IMR-90 (cell line): Measurements from ENCODE around the gene HSD17B11. TPM values are rescaled to one million over a fixed set of nuclear protein-coding genes. Genes with fewer than 3 reads are reported as not detected.

ENCODE experiments used
- ATAC-seq: fragments of 200-7000 bp; cut with Tn5 transposase; 2 replicates; pipeline ENCODE4 v1.9.1; 2020; ENCODE audit warnings: low read depth, mild to moderate bottlenecking, moderate library complexity
- BruUV-seq: library from RNA; stranded (reverse); fragments of 400-500 nt; replicated peaks from 2 replicates; lab custom pipeline; 2021; lab: Mats Ljungman, UMichigan
- CTCF ChIA-PET: fragments of 300-600 bp; formaldehyde crosslinking; extraction: SDS; loops from one replicate; lab custom pipeline; 2021; ENCODE audit warnings: antibody characterized with exemption; lab: Yijun Ruan, JAX
- POLR2A ChIA-PET: fragments of 300-600 bp; sonication (Branson Sonifier 250); formaldehyde crosslinking; loops from one replicate; lab custom pipeline; 2022; ENCODE audit warnings: antibody characterized with exemption; ENCODE audit not compliant: unreplicated experiment; lab: Charles Lee
- DNase-seq: peaks from one replicate; pipeline ENCODE4 v3.0.0; 2013
- H2AFZ ChIP-seq: replicated peaks from 2 replicates; pipeline ENCODE3; 2013; ENCODE audit warnings: low read length, mild to moderate bottlenecking; ENCODE audit not compliant: poor library complexity
- H2AK5ac ChIP-seq: 2 replicates; pipeline ENCODE4 v1.6.1; 2013; ENCODE audit warnings: low read depth, low read length, inconsistent platforms
- H2AK9ac ChIP-seq: replicated peaks from 2 replicates; pipeline ENCODE3; 2013; ENCODE audit warnings: mild to moderate bottlenecking, low read depth, low read length, moderate library complexity; ENCODE audit not compliant: poor library complexity
- H2BK120ac ChIP-seq: 2 replicates; pipeline ENCODE4 v1.6.1; 2013; ENCODE audit warnings: low read depth, low read length, inconsistent platforms
- H2BK15ac ChIP-seq: 3 replicates; pipeline ENCODE4 v1.6.1; 2013; ENCODE audit warnings: low read depth, low read length, inconsistent platforms
- H2BK20ac ChIP-seq: 2 replicates; pipeline ENCODE4 v1.6.1; 2013; ENCODE audit warnings: low read depth, mild to moderate bottlenecking, inconsistent platforms, low read length, moderate library complexity
- H2BK5ac ChIP-seq: 2 replicates; pipeline ENCODE4 v1.6.1; 2013; ENCODE audit warnings: mild to moderate bottlenecking, low read depth, low read length, inconsistent platforms; ENCODE audit not compliant: poor library complexity, severe bottlenecking
- H3K14ac ChIP-seq: replicated peaks from 2 replicates; pipeline ENCODE4 v1.6.1; 2013; ENCODE audit warnings: low read depth, low read length, inconsistent platforms
- H3K18ac ChIP-seq: 2 replicates; pipeline ENCODE4 v1.6.1; 2013; ENCODE audit warnings: low read depth, low read length, control low read depth
- H3K23ac ChIP-seq: 2 replicates; pipeline ENCODE4 v1.6.1; 2013; ENCODE audit warnings: low read depth, low read length, inconsistent platforms
- H3K27ac ChIP-seq: 2 replicates; pipeline ENCODE4 v1.5.1; 2013; ENCODE audit warnings: mild to moderate bottlenecking, control low read depth, low read length; ENCODE audit not compliant: insufficient read depth
- H3K27me3 ChIP-seq: 2 replicates; pipeline ENCODE4 v1.6.1; 2013; ENCODE audit warnings: low read length; ENCODE audit not compliant: control insufficient read depth, insufficient read depth
- H3K36me3 ChIP-seq: 2 replicates; pipeline ENCODE4 v1.6.1; 2013; ENCODE audit warnings: low read length, mixed read lengths; ENCODE audit not compliant: control insufficient read depth, insufficient read depth
- H3K4ac ChIP-seq: 2 replicates; pipeline ENCODE4 v1.6.1; 2013; ENCODE audit warnings: low read depth, low read length, inconsistent platforms
- H3K4me1 ChIP-seq: 2 replicates; pipeline ENCODE4 v1.6.1; 2013; ENCODE audit warnings: low read length, mixed read lengths; ENCODE audit not compliant: control insufficient read depth, insufficient read depth
- H3K4me2 ChIP-seq: 2 replicates; pipeline ENCODE4 v1.6.1; 2013; ENCODE audit warnings: low read depth, mild to moderate bottlenecking, control low read depth, low read length, moderate library complexity
- H3K4me3 ChIP-seq: 2 replicates; pipeline ENCODE4 v1.5.1; 2013; ENCODE audit warnings: low read depth, mild to moderate bottlenecking, control low read depth, low read length, moderate library complexity; ENCODE audit not compliant: insufficient read depth
- H3K56ac ChIP-seq: 2 replicates; pipeline ENCODE4 v1.6.1; 2013; ENCODE audit warnings: low read length, inconsistent platforms; ENCODE audit not compliant: insufficient read depth; ENCODE audit errors: extremely low read depth
- H3K79me1 ChIP-seq, 2 experiments: 2 replicates each; pipeline ENCODE4 v1.6.1; 2013; ENCODE audit warnings: low read length in 2 of 2, inconsistent platforms in 1 of 2, low read depth in 1 of 2
- H3K9ac ChIP-seq: 2 replicates; pipeline ENCODE4 v1.6.1; 2013; ENCODE audit warnings: low read depth, low read length, control low read depth
- H3K9me1 ChIP-seq: 2 replicates; pipeline ENCODE4 v1.6.1; 2013; ENCODE audit warnings: low read length, inconsistent platforms; ENCODE audit not compliant: insufficient read depth
- H3K9me3 ChIP-seq: 2 replicates; pipeline ENCODE4 v1.6.1; 2013; ENCODE audit warnings: low read length; ENCODE audit not compliant: control insufficient read depth, insufficient read depth
- H4K20me1 ChIP-seq: 2 replicates; pipeline ENCODE4 v1.6.1; 2013; ENCODE audit warnings: low read length, inconsistent platforms; ENCODE audit not compliant: insufficient read depth
- H4K5ac ChIP-seq: 2 replicates; pipeline ENCODE4 v1.6.1; 2013; ENCODE audit warnings: mild to moderate bottlenecking, low read depth, low read length, control low read depth
- H4K8ac ChIP-seq, 2 experiments: 2 replicates each; pipeline ENCODE4 v1.6.1; 2013; ENCODE audit warnings: low read depth in 2 of 2, low read length in 2 of 2, control low read depth in 1 of 2, inconsistent platforms in 1 of 2
- H4K91ac ChIP-seq: 2 replicates; pipeline ENCODE4 v1.6.1; 2013; ENCODE audit warnings: low read depth, low read length, inconsistent platforms; ENCODE audit not compliant: insufficient read depth
- FOS ChIP-seq: fragments of 150-350 bp; IDR thresholded peaks from 2 replicates; pipeline ENCODE4 v1.6.1; 2016; ENCODE audit warnings: low read depth, low read length
- MXI1 ChIP-seq: IDR thresholded peaks from 2 replicates; pipeline ENCODE4 v1.6.1; 2012; ENCODE audit warnings: low read depth, mild to moderate bottlenecking, low read length, moderate library complexity, borderline replicate concordance
- NFE2L2 ChIP-seq: fragments of 150-350 bp; IDR thresholded peaks from 2 replicates; pipeline ENCODE4 v1.6.1; 2016; ENCODE audit warnings: low read depth, mild to moderate bottlenecking, low read length
- POLR2A ChIP-seq: IDR thresholded peaks from 2 replicates; pipeline ENCODE4 v1.6.1; 2012; ENCODE audit warnings: mild to moderate bottlenecking, low read depth, low read length
- RCOR1 ChIP-seq: IDR thresholded peaks from 2 replicates; pipeline ENCODE4 v1.6.1; 2012; ENCODE audit warnings: mild to moderate bottlenecking, low read length, improper control_type of control experiment; ENCODE audit not compliant: insufficient replicate concordance
- WGBS, 2 experiments: methylation state at CpG; one replicate each; pipeline versions ENCODE4 v1.1.5 to v1.1.7; 2013; ENCODE audit warnings: missing lambda C conversion rate in 2 of 2; ENCODE audit not compliant: insufficient read length in 1 of 2; ENCODE audit errors: extremely low coverage in 2 of 2; 5-methylcytosine and 5-hydroxymethylcytosine counted together
- dilution Hi-C: fragments of 300-500 bp; cut with HindIII; formaldehyde crosslinking; loops from one replicate; pipeline ENCODE4 v1.14.3; 2018; ENCODE audit warnings: low sequenced_read_pairs; ENCODE audit not compliant: unreplicated experiment
- in situ Hi-C: fragments of 300-500 bp; cut with MboI; formaldehyde crosslinking; loops from 3 replicates; pipeline ENCODE4 v1.14.3; 2019; ENCODE audit warnings: low sequenced_read_pairs, inconsistent platforms, mixed read lengths
- intact Hi-C: fragments of 100-400 bp; cut with micrococcal nuclease; formaldehyde crosslinking; loops from 2 replicates; pipeline ENCODE4 v1.10.0; 2022
- polyA plus RNA-seq, 3 experiments: library from polyadenylated mRNA; depleted of rRNA; stranded (reverse); fragments of >200 nt; gene quantifications; 2 replicates each; pipeline ENCODE4 v1.2.3, GENCODE V29; 2012; ENCODE audit warnings: low replicate concordance in 1 of 3
- total RNA-seq: library from RNA; depleted of rRNA; stranded (reverse); fragments of >200 nt; gene quantifications from 2 replicates; pipeline ENCODE4 v1.2.3, GENCODE V29; 2012

Gene HSD17B11
- total and polyA plus RNA-seq, 2 of the 4 experiments (the other 2 are of a cell fraction), result 11.3 to 12.0 TPM

GRCh38 chr4:87410679-87411078 lies 19.7 kb upstream of the HSD17B11 start:
- H2BK5ac ChIP-seq, result no peak overlapping the region
- H3K4me3 ChIP-seq, result no peak overlapping the region
- no peak overlapping the region for H3K23ac ChIP-seq
- no peak overlapping the region for H2BK120ac ChIP-seq
- H2BK15ac ChIP-seq, result no peak overlapping the region
- POLR2A ChIA-PET, result interaction anchor here (0.6 kb wide), 1 partner anchor 1532 kb away, joined by 3 read pairs; no protein-coding TSS in a partner anchor
- no peak overlapping the region for H4K8ac ChIP-seq
- no peak overlapping the region for H4K5ac ChIP-seq
- BruUV-seq, result no TSS peak
- H4K20me1 ChIP-seq, result no peaks in the 10 kb centered on the region
- H3K9me3 ChIP-seq, result no peaks in the 10 kb centered on the region
- peak overlapping the region; percentile 1; the same call in 1 of the 2 replicates for H3K18ac ChIP-seq
- no peak overlapping the region for H2AK9ac ChIP-seq
- in situ Hi-C loops, result no loop called here
- H3K27ac ChIP-seq, result no peak overlapping the region
- no peaks in the 10 kb centered on the region for H3K27me3 ChIP-seq
- no peak overlapping the region for H2AK5ac ChIP-seq
- no peak overlapping the region for H3K14ac ChIP-seq
- peak overlapping the region; percentile 50 for H3K4me2 ChIP-seq
- no peak overlapping the region for H4K91ac ChIP-seq
- CTCF ChIA-PET, result no interaction called here
- WGBS, 2 experiments, result 70% methylated on average over 2 of the region's 2 CpGs; no CpG with 5 or more reads in 1 of the 2 experiments
- H3K36me3 ChIP-seq, result no peaks in the 10 kb centered on the region
- H3K9ac ChIP-seq, result no peak overlapping the region
- no peak overlapping the region for H2AFZ ChIP-seq
- TF ChIP-seq POLR2A, result no peak
- TF ChIP-seq FOS, result no peak
- no peak for TF ChIP-seq NFE2L2
- TF ChIP-seq MXI1, result no peak
- TF ChIP-seq RCOR1, result no peak
- dilution Hi-C loops, result no loop called here
- DNase-seq, result peak; percentile 37
- H3K4ac ChIP-seq, result no peak overlapping the region
- intact Hi-C loops, result no loop called here
- no peak overlapping the region for H3K56ac ChIP-seq
- H2BK20ac ChIP-seq, result no peak overlapping the region
- peak; percentile 72 for ATAC-seq
- H3K79me1 ChIP-seq, result no peaks in the 10 kb centered on the region
- H3K4me1 ChIP-seq, result peaks cover 6% of the 10 kb centered on the region; the same call in 1 of the 2 replicates
- H3K9me1 ChIP-seq, result no peaks in the 10 kb centered on the region
